Heart right ventricle (tissue), 16 donors: ENCODE results near the gene IP6K2. TPM values are rescaled to one million over a fixed set of nuclear protein-coding genes. Genes with fewer than 3 reads are reported as not detected.
"Not testable (repeated sequence)": the region's sequence is repeated elsewhere in the genome, so short reads cannot be mapped to it uniquely, and the experiment has no call there.

ENCODE experiments used
- ATAC-seq, 8 donors: fragments of 200-7000 bp; cut with Tn5 transposase; one replicate each; pipeline ENCODE4 v1.9.1; 2020; ENCODE audit warnings: mild to moderate bottlenecking in 8 of 8, moderate library complexity in 8 of 8, moderate number of reproducible peaks in 1 of 8
- DNase-seq, 2 donors: peaks; one replicate each; pipeline ENCODE4 v3.0.0-alpha.2; 2020
- H3K27ac ChIP-seq, 10 donors: fragments of 200-600 bp; sonication (generic) in 2 of 10; one replicate each; pipeline versions ENCODE4 v1.5.0 to v1.8.0; 2020 to 2022; ENCODE audit warnings: mild to moderate bottlenecking in 3 of 10
- H3K27me3 ChIP-seq, 7 donors: fragments of 200-600 bp; one replicate each; pipeline ENCODE4 v1.8.0; 2021 to 2022; ENCODE audit warnings: mild to moderate bottlenecking in 2 of 7
- H3K36me3 ChIP-seq, 9 donors: fragments of 200-600 bp; sonication (generic) in 1 of 9; one replicate each; pipeline versions ENCODE4 v1.5.0 to v1.8.0; 2020 to 2022; ENCODE audit warnings: mild to moderate bottlenecking in 2 of 9
- H3K4me1 ChIP-seq, 9 donors: fragments of 200-600 bp; sonication (generic) in 1 of 9; one replicate each; pipeline versions ENCODE4 v1.5.0 to v1.8.0; 2020 to 2022; ENCODE audit warnings: mild to moderate bottlenecking in 4 of 9
- H3K4me3 ChIP-seq, 10 donors: fragments of 200-600 bp; sonication (generic) in 2 of 10; one replicate each; pipeline versions ENCODE4 v1.5.0 to v1.8.0; 2020 to 2022; ENCODE audit warnings: mild to moderate bottlenecking in 7 of 10, moderate library complexity in 2 of 10
- H3K9me3 ChIP-seq, 11 donors: fragments of 200-600 bp in 10 of 11; sonication (generic) in 2 of 11; one replicate each; pipeline versions ENCODE4 v1.5.0 to v1.8.0; 2013 to 2022; ENCODE audit warnings: mild to moderate bottlenecking in 2 of 11, control low read depth in 1 of 11, moderate library complexity in 1 of 11
- WGBS, 2 donors: extraction: QIAGEN DNeasy Blood & Tissue Kit; methylation state at CpG; one replicate each; pipeline ENCODE4 v1.1.7; 2013; ENCODE audit warnings: inconsistent platforms in 1 of 2; 5-methylcytosine and 5-hydroxymethylcytosine counted together
- intact Hi-C, 10 donors: fragments of 100-400 bp; cut with DNase I; formaldehyde crosslinking; loops; one replicate each; pipeline versions ENCODE4 v1.11.1 to v1.14.2; 2022
- polyA plus RNA-seq, 2 donors: library from polyadenylated mRNA; stranded (reverse); fragments of 200-250 nt; gene quantifications; one replicate each; pipeline ENCODE4 v1.2.3, GENCODE V29; 2013
- total RNA-seq, 10 donors: library from RNA; stranded (reverse); fragmentation: NEBNext Ultra II Directional in 3 of 10; extraction: Animal tissue kit (Norgen Biotek cat#: 25700) in 3 of 10; gene quantifications; one replicate each; pipeline versions ENCODE4 v1.2.1 to v1.2.4, GENCODE V29; 2021 to 2023
- TF ChIP-seq, protein P1 (sequence below), 9 donors: fragments of 200-600 bp; sonication (generic) in 2 of 9; IDR thresholded peaks; one replicate each; pipeline versions ENCODE4 v1.5.0 to v1.8.0; 2021 to 2022; ENCODE audit warnings: antibody characterized with exemption in 9 of 9, mild to moderate bottlenecking in 5 of 9, moderate library complexity in 1 of 9
- donor health status: Arrhythmogenic right ventricular cardiomyopathy.
- donor health status: ischemic (EF 13 %, LVEDD 7.1; RV severe dilation, severe dysfunction).
- donor health status: healthy with polysubstance abuse.
- donor health status: DM: no; HTN: yes; CAD: no.
- donor health status: DM: no; HTN: no; CAD: no.
- donor health status: ischemic (EF 25% LVEDD 6.9; RV normal size, moderate dysfunction).
- donor health status: ischemic (EF 25% LVEDD 5.7; RV mildly dilated, moderate dysfunction).
- donor health status: healthy.
- donor health status: DM: yes; HTN: yes; CAD: no.
- donor health status: Ischemic cardiomyopathy.
- donor health status: ischemic (EF 35%, LVEDD 5.7; RV mildly dilated, moderate dysfunction).
- donor health status: nonischemic (EF 11% LVEDD 7.7; RV severe dilation, severe dysfunction).
- donor health status: DM: yes; HTN: yes; CAD: no.
- donor health status: PGD.
- donor health status: ischemic (EF 29% LVEDD 5.4; RV normal size, mild dysfunction).
- donor health status: nonischemic (EF 23%, LVEDD 6.1; RV moderate dilation, normal function).

The IP6K2 gene
- total and polyA plus RNA-seq, 12 donors = 16.7 to 81.7 (median 20.1) TPM

DNA sequence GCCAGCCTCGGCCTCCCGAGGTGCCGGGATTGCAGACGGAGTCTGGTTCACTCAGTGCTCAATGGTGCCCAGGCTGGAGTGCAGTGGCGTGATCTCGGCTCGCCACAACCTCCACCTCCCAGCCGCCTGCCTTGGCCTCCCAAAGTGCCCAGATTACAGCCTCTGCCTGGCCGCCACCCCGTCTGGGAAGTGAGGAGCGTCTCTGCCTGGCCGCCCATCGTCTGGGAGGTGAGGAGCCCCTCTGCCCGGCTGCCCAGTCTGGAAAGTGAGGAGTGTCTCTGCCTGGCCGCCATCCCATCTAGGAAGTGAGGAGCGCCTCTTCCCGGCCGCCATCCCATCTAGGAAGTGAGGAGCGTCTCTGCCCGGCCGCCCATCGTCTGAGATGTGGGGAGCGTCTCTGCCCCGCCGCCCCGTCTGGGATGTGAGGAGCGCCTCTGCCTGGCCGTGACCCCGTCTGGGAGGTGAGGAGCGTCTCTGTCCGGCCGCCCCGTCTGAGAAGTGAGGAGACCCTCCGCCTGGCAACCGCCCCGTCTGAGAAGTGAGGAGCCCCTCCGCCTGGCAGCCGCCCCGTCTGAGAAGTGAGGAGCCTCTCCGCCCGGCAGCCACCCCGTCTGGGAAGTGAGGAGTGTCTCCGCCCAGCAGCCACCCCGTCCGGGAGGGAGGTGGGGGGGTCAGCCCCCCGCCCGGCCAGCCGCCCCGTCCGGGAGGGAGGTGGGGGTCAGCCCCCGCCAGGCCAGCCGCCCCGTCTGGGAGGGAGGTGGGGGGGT is 16.9 kb upstream of the IP6K2 start:
- WGBS, 2 donors = 92 to 98% methylated on average over 19 to 30 of the region's 53 CpGs
- not testable (repeated sequence) for ATAC-seq, H3K9me3 ChIP-seq, H3K4me3 ChIP-seq, H3K36me3 ChIP-seq, H3K27ac ChIP-seq, H3K27me3 ChIP-seq, DNase-seq
- peaks cover 9 to 39% (median 27%) of the 10 kb centered on the region in 9 donors for H3K4me1 ChIP-seq
- intact Hi-C loops = loop anchor here in 1 of 10 donors (2.0 kb wide), 1 partner anchor 15 kb away; no protein-coding TSS in a partner anchor

- Histone ChIP-seq H3K27me3 (no peaks in the 10 kb centered on the region), H3K4me3 (no peak overlapping the region), H3K27ac (no peak overlapping the region), H3K36me3 (no peaks in the 10 kb centered on the region), H3K9me3 (no peaks in the 10 kb centered on the region), H3K4me1 (no peaks in the 10 kb centered on the region)
- DNase-seq (no peak), ATAC-seq (no peak)
- 93 to 97% methylated on average over 8 of the region's 8 CpGs for WGBS, 2 donors
- TF ChIP-seq, protein P1, sequence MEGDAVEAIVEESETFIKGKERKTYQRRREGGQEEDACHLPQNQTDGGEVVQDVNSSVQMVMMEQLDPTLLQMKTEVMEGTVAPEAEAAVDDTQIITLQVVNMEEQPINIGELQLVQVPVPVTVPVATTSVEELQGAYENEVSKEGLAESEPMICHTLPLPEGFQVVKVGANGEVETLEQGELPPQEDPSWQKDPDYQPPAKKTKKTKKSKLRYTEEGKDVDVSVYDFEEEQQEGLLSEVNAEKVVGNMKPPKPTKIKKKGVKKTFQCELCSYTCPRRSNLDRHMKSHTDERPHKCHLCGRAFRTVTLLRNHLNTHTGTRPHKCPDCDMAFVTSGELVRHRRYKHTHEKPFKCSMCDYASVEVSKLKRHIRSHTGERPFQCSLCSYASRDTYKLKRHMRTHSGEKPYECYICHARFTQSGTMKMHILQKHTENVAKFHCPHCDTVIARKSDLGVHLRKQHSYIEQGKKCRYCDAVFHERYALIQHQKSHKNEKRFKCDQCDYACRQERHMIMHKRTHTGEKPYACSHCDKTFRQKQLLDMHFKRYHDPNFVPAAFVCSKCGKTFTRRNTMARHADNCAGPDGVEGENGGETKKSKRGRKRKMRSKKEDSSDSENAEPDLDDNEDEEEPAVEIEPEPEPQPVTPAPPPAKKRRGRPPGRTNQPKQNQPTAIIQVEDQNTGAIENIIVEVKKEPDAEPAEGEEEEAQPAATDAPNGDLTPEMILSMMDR (IDR thresholded peaks at IDR 0.05) = no peak
- intact Hi-C loops = no loop called here
Observed at GRCh38 chr3:48727511-48727910, 10.5 kb upstream of the IP6K2 start.

DNA sequence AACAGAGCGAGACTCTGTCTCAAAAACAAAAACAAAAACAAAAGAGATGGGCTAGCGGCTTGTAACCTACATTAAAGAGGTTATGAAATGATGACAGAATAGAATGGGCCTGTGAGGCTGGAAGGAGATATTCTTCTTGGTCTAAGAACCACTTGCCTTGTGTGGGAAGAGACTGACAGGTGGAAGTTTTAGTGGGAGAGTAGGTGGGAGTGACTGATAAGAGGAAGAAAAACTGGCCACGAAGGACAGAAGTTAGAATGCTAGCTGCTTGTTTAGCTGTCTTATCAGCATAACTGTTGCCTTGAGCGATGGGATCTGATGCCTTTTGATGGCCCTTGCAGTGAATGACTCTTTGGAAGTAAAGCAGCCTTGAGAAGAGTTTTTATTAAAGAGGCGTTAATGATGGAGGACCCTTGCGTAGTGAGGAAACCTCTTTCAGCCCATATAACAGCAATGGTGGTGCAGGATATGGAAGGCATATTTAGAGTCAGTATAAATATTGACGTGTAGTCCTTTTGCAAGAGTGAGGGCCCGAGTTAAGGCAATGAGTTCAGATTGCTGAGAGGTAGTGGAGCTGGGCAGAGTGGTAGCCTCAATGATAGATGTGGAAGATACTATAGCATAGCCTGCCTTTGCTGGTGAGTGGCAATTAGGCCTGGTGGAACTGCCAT is 8.3 kb upstream of the IP6K2 start:
- H3K9me3 ChIP-seq, H3K27ac ChIP-seq, H3K4me1 ChIP-seq, H3K4me3 ChIP-seq, DNase-seq, H3K27me3 ChIP-seq, intact Hi-C loops, ATAC-seq, H3K36me3 ChIP-seq: not testable (repeated sequence)
- 91 to 93% methylated on average over 8 of the region's 8 CpGs for WGBS, 2 donors

GRCh38 chr3:48723725-48724124 is 6.7 kb upstream of the IP6K2 start:
- TF ChIP-seq, protein P1 (IDR thresholded peaks at IDR 0.05) = no peak
- ATAC-seq (no peak), DNase-seq (no peak)
- Histone ChIP-seq H3K27me3 (no peaks in the 10 kb centered on the region), H3K9me3 (no peaks in the 10 kb centered on the region), H3K4me3 (no peak overlapping the region), H3K36me3 (no peaks in the 10 kb centered on the region), H3K4me1 (no peaks in the 10 kb centered on the region), H3K27ac (no peak overlapping the region)
- intact Hi-C loops = no loop called here
- 88 to 89% methylated on average over 7 of the region's 7 CpGs for WGBS, 2 donors

DNA sequence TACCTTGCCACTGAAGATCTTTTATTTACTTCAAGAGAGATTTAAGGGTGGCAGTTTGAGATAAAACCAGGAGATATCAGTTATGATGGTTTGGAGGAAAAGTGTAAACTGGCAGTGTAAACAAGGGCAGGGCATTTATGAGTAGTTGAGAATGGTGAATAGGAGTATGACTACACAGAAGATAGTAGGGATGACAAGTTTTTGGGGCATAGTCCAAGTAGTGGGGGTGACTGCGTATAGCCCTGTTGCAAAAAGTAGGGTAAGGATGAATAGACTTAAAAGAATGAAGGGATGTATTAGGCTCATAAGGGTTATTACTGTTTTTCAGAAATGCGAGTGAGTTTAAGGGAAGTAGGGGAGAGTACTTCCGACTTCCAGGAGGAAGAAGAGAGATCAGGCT is 6.3 kb upstream of the IP6K2 start:
- H3K27ac ChIP-seq, H3K9me3 ChIP-seq, H3K4me3 ChIP-seq, H3K36me3 ChIP-seq, intact Hi-C loops, H3K4me1 ChIP-seq, H3K27me3 ChIP-seq, ATAC-seq, DNase-seq: not testable (repeated sequence)
- WGBS, 2 donors = 74 to 89% methylated on average over 3 of the region's 3 CpGs
